ENCODE measurements around the gene SCAPER.

SCAPER gene

GRCh38 chr15:76669521-76670207 is 235.5 kb downstream of the SCAPER start:
- no peak for DNase-seq (ENCODE audit: low read depth)

- no peak for DNase-seq (ENCODE audit: low read depth)
These were observed 236.2 kb downstream of the SCAPER start for GRCh38 chr15:76668900-76669299.

GRCh38 chr15:76667943-76668715 is 237.0 kb downstream of the SCAPER start:
- DNase-seq (ENCODE audit: low read depth): no peak

GRCh38 chr15:76664895-76665294 is 240.2 kb downstream of the SCAPER start:
- no peak for DNase-seq (ENCODE audit: low read depth)

- DNase-seq (ENCODE audit: low read depth): no peak
These were observed 240.7 kb downstream of the SCAPER start for GRCh38 chr15:76664411-76664810.

- DNase-seq (ENCODE audit: low read depth): no peak
These were observed 241.6 kb downstream of the SCAPER start for GRCh38 chr15:76663529-76663928.

- no peak for DNase-seq (ENCODE audit: low read depth)
These were observed 256.3 kb downstream of the SCAPER start for GRCh38 chr15:76648732-76649444.

GRCh38 chr15:76647612-76648011 is 257.5 kb downstream of the SCAPER start:
- DNase-seq (ENCODE audit: low read depth): no peak

GRCh38 chr15:76644646-76645045 is 260.5 kb downstream of the SCAPER start:
- no peak for DNase-seq (ENCODE audit: low read depth)

- no peak for DNase-seq (ENCODE audit: low read depth)
These were observed 262.5 kb downstream of the SCAPER start for GRCh38 chr15:76642671-76643070.

- no peak for DNase-seq (ENCODE audit: low read depth)
These were observed 268.0 kb downstream of the SCAPER start for GRCh38 chr15:76637166-76637565.

GRCh38 chr15:76636059-76636458 is 269.1 kb downstream of the SCAPER start:
- no peak for DNase-seq (ENCODE audit: low read depth)

- DNase-seq (ENCODE audit: low read depth): no peak
These were observed 278.5 kb downstream of the SCAPER start for GRCh38 chr15:76626611-76627010.

GRCh38 chr15:76625267-76625666 is 279.9 kb downstream of the SCAPER start:
- no peak for DNase-seq (ENCODE audit: low read depth)

- no peak for DNase-seq (ENCODE audit: low read depth)
These were observed 290.4 kb downstream of the SCAPER start for GRCh38 chr15:76614725-76615124.

GRCh38 chr15:76588811-76589747 is 316.1 kb downstream of the SCAPER start:
- DNase-seq (ENCODE audit: low read depth): no peak

- no peak for DNase-seq (ENCODE audit: low read depth)
These were observed 319.6 kb downstream of the SCAPER start for GRCh38 chr15:76585576-76585897.

- DNase-seq (ENCODE audit: low read depth): no peak
These were observed 320.1 kb downstream of the SCAPER start for GRCh38 chr15:76584868-76585575.

- DNase-seq (ENCODE audit: low read depth): no peak
These were observed 322.6 kb downstream of the SCAPER start for GRCh38 chr15:76582550-76582949.

GRCh38 chr15:76577879-76578512 is 327.1 kb downstream of the SCAPER start:
- no peak for DNase-seq (ENCODE audit: low read depth)
